HG02642 (cell line): Measurements from ENCODE around the gene HMCES.

Experiments
- ATAC-seq: cut with Tn5 transposase; IDR thresholded peaks from one replicate; pipeline ENCODE4 v1.9.1; 2021; ENCODE audit warnings: mild to moderate bottlenecking; ENCODE audit not compliant: unreplicated experiment, poor library complexity

Gene HMCES

GRCh38 chr3:129278439-129278965 is at the start of gene HMCES:
HMCES (plus strand) TSS chr3:129278870; CDS start chr3:129279733, 863 bp downstream.
- peak; percentile 58 for ATAC-seq

- ATAC-seq, result no peak
These were observed 49.6 kb upstream of the HMCES start for GRCh38 chr3:129228891-129229585.

GRCh38 chr3:129230311-129231019 is 48.2 kb upstream of the HMCES start:
- no peak for ATAC-seq

- no peak for ATAC-seq
These were observed 47.1 kb upstream of the HMCES start for GRCh38 chr3:129231331-129232119.

- ATAC-seq, result peak; percentile 89
These were observed 45.1 kb upstream of the HMCES start for GRCh38 chr3:129233538-129233937.

GRCh38 chr3:129234441-129234840 is 44.2 kb upstream of the HMCES start:
- no peak for ATAC-seq

- ATAC-seq, result no peak
These were observed 43.2 kb upstream of the HMCES start for GRCh38 chr3:129235344-129235917.

GRCh38 chr3:129238945-129239705 is 39.5 kb upstream of the HMCES start:
- ATAC-seq, result no peak

- ATAC-seq, result no peak
These were observed 38.7 kb upstream of the HMCES start for GRCh38 chr3:129239991-129240390.

- ATAC-seq, result no peak
These were observed 38.2 kb upstream of the HMCES start for GRCh38 chr3:129240436-129240835.

- ATAC-seq, result no peak
These were observed 33.5 kb upstream of the HMCES start for GRCh38 chr3:129245141-129245540.

GRCh38 chr3:129245641-129246306 is 32.9 kb upstream of the HMCES start:
- ATAC-seq, result peak; percentile 58

GRCh38 chr3:129246636-129247035 is 32.0 kb upstream of the HMCES start:
- ATAC-seq, result no peak

- no peak for ATAC-seq
These were observed 30.2 kb upstream of the HMCES start for GRCh38 chr3:129248286-129248979.

GRCh38 chr3:129249284-129250065 is 29.2 kb upstream of the HMCES start, which contains the start of gene COPG1:
COPG1 (plus strand) TSS chr3:129249606; CDS start chr3:129249710, 104 bp downstream.
- peak; percentile 89 for ATAC-seq

- no peak for ATAC-seq
These were observed 25.9 kb upstream of the HMCES start for GRCh38 chr3:129252748-129253147.

GRCh38 chr3:129254536-129255230 is 24.0 kb upstream of the HMCES start:
- no peak for ATAC-seq
